HL-60 (cell line): ENCODE results near the gene JDP2.

ENCODE experiments used
- POLR2AphosphoS5 ChIP-seq: IDR thresholded peaks from 2 replicates; pipeline ENCODE4 v1.6.1; 2012; ENCODE audit warnings: low read depth
- TF ChIP-seq, protein P1 (sequence below): IDR thresholded peaks from one replicate; pipeline ENCODE4 v1.5.1; 2011; ENCODE audit warnings: low read length, control low read depth, inconsistent platforms; ENCODE audit not compliant: insufficient read depth
- TF ChIP-seq, protein P2 (sequence below): IDR thresholded peaks from 2 replicates; pipeline ENCODE4 v1.6.1; 2012; ENCODE audit warnings: low read depth; ENCODE audit not compliant: insufficient replicate concordance

DNA sequence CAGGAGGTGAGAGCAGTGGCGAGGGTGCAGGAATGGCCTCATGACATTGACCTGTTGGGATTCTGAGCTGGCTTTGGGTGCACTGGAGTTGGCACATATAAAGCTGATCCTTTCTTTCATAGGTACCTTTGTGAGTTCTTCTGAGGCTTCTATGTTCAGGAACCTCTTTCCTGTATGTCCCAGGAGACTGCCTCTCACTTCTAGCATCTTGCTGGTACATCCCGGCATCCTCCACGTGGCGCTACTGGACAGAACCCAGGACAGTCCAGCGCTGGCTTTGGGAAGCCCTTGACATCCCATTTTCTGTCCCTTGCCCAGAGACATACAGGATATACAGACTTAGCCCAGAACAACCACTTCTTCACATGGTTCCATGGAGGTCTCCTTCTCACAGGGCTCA is 50.1 kb downstream of the JDP2 start:
- TF ChIP-seq, protein P1, sequence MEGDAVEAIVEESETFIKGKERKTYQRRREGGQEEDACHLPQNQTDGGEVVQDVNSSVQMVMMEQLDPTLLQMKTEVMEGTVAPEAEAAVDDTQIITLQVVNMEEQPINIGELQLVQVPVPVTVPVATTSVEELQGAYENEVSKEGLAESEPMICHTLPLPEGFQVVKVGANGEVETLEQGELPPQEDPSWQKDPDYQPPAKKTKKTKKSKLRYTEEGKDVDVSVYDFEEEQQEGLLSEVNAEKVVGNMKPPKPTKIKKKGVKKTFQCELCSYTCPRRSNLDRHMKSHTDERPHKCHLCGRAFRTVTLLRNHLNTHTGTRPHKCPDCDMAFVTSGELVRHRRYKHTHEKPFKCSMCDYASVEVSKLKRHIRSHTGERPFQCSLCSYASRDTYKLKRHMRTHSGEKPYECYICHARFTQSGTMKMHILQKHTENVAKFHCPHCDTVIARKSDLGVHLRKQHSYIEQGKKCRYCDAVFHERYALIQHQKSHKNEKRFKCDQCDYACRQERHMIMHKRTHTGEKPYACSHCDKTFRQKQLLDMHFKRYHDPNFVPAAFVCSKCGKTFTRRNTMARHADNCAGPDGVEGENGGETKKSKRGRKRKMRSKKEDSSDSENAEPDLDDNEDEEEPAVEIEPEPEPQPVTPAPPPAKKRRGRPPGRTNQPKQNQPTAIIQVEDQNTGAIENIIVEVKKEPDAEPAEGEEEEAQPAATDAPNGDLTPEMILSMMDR = no peak
- no peak for TF ChIP-seq POLR2AphosphoS5
- TF ChIP-seq, protein P2, sequence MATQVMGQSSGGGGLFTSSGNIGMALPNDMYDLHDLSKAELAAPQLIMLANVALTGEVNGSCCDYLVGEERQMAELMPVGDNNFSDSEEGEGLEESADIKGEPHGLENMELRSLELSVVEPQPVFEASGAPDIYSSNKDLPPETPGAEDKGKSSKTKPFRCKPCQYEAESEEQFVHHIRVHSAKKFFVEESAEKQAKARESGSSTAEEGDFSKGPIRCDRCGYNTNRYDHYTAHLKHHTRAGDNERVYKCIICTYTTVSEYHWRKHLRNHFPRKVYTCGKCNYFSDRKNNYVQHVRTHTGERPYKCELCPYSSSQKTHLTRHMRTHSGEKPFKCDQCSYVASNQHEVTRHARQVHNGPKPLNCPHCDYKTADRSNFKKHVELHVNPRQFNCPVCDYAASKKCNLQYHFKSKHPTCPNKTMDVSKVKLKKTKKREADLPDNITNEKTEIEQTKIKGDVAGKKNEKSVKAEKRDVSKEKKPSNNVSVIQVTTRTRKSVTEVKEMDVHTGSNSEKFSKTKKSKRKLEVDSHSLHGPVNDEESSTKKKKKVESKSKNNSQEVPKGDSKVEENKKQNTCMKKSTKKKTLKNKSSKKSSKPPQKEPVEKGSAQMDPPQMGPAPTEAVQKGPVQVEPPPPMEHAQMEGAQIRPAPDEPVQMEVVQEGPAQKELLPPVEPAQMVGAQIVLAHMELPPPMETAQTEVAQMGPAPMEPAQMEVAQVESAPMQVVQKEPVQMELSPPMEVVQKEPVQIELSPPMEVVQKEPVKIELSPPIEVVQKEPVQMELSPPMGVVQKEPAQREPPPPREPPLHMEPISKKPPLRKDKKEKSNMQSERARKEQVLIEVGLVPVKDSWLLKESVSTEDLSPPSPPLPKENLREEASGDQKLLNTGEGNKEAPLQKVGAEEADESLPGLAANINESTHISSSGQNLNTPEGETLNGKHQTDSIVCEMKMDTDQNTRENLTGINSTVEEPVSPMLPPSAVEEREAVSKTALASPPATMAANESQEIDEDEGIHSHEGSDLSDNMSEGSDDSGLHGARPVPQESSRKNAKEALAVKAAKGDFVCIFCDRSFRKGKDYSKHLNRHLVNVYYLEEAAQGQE = no peak
